ENCODE measurements around the gene IGFBP3. TPM values are rescaled to one million over a fixed set of nuclear protein-coding genes. Genes with fewer than 3 reads are reported as not detected.
A peak's percentile ranks its signal among the peaks of the same experiment; 100 is the strongest.

Gene IGFBP3
- total and polyA plus RNA-seq, 2 of the 13 experiments (the other 11 are each of a cell fraction or from before 2014, with no cell fraction given), result 57.5 TPM; not detected in 1

GRCh38 chr7:45939574-45939973 lies 18.5 kb upstream of the IGFBP3 start:
- POLR2A ChIA-PET, result no interaction called here
- ATAC-seq (peak; percentile 18; the same call in 2 of the 3 replicates), FAIRE-seq (no peak), DNase-seq (ENCODE audit: low spot score) (no peak)
- H4K20me1 ChIP-seq (ENCODE audit: insufficient read depth, low read length), result no peaks in the 10 kb centered on the region
- H3K4me3 ChIP-seq (replicated peaks in 1 of 3; ENCODE audit: insufficient read depth in 1 of 3, low read depth in 2 of 3, low read length in 3 of 3), result peak overlapping the region in 1 of 3 experiments; percentile 26; a peak in 1 of 6 replicates
- peak overlapping the region; percentile 43 for H3K4me2 ChIP-seq (ENCODE audit: low read depth, low read length)
- H3K79me2 ChIP-seq (ENCODE audit: insufficient read depth, low read length), result no peaks in the 10 kb centered on the region
- peaks cover 1 to 3% of the 10 kb centered on the region in 2 experiments; a peak in 2 of 5 replicates for H3K27me3 ChIP-seq (ENCODE audit: control insufficient read depth in 1 of 2, insufficient read depth in 2 of 2, low read length in 2 of 2)
- H3K4me1 ChIP-seq (ENCODE audit: insufficient read depth, low read length), result peaks cover 21% of the 10 kb centered on the region; the same call in 1 of the 2 replicates
- in situ Hi-C loops (cut with HindIII; ENCODE audit: extremely low pct_ligation_motif_present, low pct_unique_long_range_greater_than_20kb), result loop anchor here (25.0 kb wide), 1 partner anchor 173 kb away; no protein-coding TSS in a partner anchor
- intact Hi-C loops (cut with micrococcal nuclease; ENCODE audit: unreplicated experiment), result loop anchor here (1.0 to 2.0 kb wide), 3 partner anchors 113 to 413 kb away; no protein-coding TSS in a partner anchor
- no TSS peak for BruUV-seq (replicated peaks)
- no peak overlapping the region for H2AFZ ChIP-seq (ENCODE audit: low read length)
- no peaks in the 10 kb centered on the region for H3K9me3 ChIP-seq (ENCODE audit: low read length)
- H3K9ac ChIP-seq (ENCODE audit: insufficient read depth, low read depth, low read length), result no peak overlapping the region; the same call in 1 of the 2 replicates
- no peak overlapping the region for H3K27ac ChIP-seq (ENCODE audit: extremely low read length, insufficient read depth, low read length)
- CTCF ChIA-PET (ENCODE audit: low intra/inter-chr PET ratio, low total read pairs), result interaction anchor here (0.8 to 1.5 kb wide), 2 partner anchors 16 to 413 kb away, joined by 3 to 9 read pairs; no protein-coding TSS in a partner anchor
- 48% methylated on average over 11 of the region's 11 CpGs for WGBS (ENCODE audit: low lambda C conversion rate)
- H3K36me3 ChIP-seq (replicated peaks in 1 of 2; ENCODE audit: control insufficient read depth in 1 of 2, insufficient read depth in 2 of 2, low read length in 2 of 2), result no peaks in the 10 kb centered on the region
- TF ChIP-seq HOMEZ (CRISPR knock-in tag; IDR thresholded peaks at IDR 0.05; ENCODE audit: low read depth), result no peak
- no peak for TF ChIP-seq ZNF263 (CRISPR knock-in tag; IDR thresholded peaks at IDR 0.05)
- TF ChIP-seq PAWR (CRISPR knock-in tag; IDR thresholded peaks at IDR 0.05; ENCODE audit: borderline replicate concordance), result no peak
- no peak for TF ChIP-seq HNF4G (IDR thresholded peaks at IDR 0.05; ENCODE audit: borderline replicate concordance, low read depth, low read length)
- no peak for TF ChIP-seq HNF4G (CRISPR knock-in tag; IDR thresholded peaks at IDR 0.05; ENCODE audit: borderline replicate concordance, low read depth)

All from HepG2 (cell line).